IMR-90 (cell line): ENCODE measurements around the gene AJM1. TPM values are rescaled to one million over a fixed set of nuclear protein-coding genes. Genes with fewer than 3 reads are reported as not detected.

Experiments
- ATAC-seq: fragments of 200-7000 bp; cut with Tn5 transposase; 2 replicates; pipeline ENCODE4 v1.9.1; 2020; ENCODE audit warnings: low read depth, mild to moderate bottlenecking, moderate library complexity
- BruUV-seq: library from RNA; stranded (reverse); fragments of 400-500 nt; replicated peaks from 2 replicates; lab custom pipeline; 2021; lab: Mats Ljungman, UMichigan
- CTCF ChIA-PET: fragments of 300-600 bp; formaldehyde crosslinking; extraction: SDS; loops from one replicate; lab custom pipeline; 2021; ENCODE audit warnings: antibody characterized with exemption; lab: Yijun Ruan, JAX
- POLR2A ChIA-PET: fragments of 300-600 bp; sonication (Branson Sonifier 250); formaldehyde crosslinking; loops from one replicate; lab custom pipeline; 2022; ENCODE audit warnings: antibody characterized with exemption; ENCODE audit not compliant: unreplicated experiment; lab: Charles Lee
- DNase-seq: peaks from one replicate; pipeline ENCODE4 v3.0.0; 2013
- H2AFZ ChIP-seq: replicated peaks from 2 replicates; pipeline ENCODE3; 2013; ENCODE audit warnings: low read length, mild to moderate bottlenecking; ENCODE audit not compliant: poor library complexity
- H2AK5ac ChIP-seq: 2 replicates; pipeline ENCODE4 v1.6.1; 2013; ENCODE audit warnings: low read depth, low read length, inconsistent platforms
- H2AK9ac ChIP-seq: replicated peaks from 2 replicates; pipeline ENCODE3; 2013; ENCODE audit warnings: mild to moderate bottlenecking, low read depth, low read length, moderate library complexity; ENCODE audit not compliant: poor library complexity
- H2BK120ac ChIP-seq: 2 replicates; pipeline ENCODE4 v1.6.1; 2013; ENCODE audit warnings: low read depth, low read length, inconsistent platforms
- H2BK15ac ChIP-seq: 3 replicates; pipeline ENCODE4 v1.6.1; 2013; ENCODE audit warnings: low read depth, low read length, inconsistent platforms
- H2BK20ac ChIP-seq: 2 replicates; pipeline ENCODE4 v1.6.1; 2013; ENCODE audit warnings: low read depth, mild to moderate bottlenecking, inconsistent platforms, low read length, moderate library complexity
- H2BK5ac ChIP-seq: 2 replicates; pipeline ENCODE4 v1.6.1; 2013; ENCODE audit warnings: mild to moderate bottlenecking, low read depth, low read length, inconsistent platforms; ENCODE audit not compliant: poor library complexity, severe bottlenecking
- H3K14ac ChIP-seq: replicated peaks from 2 replicates; pipeline ENCODE4 v1.6.1; 2013; ENCODE audit warnings: low read depth, low read length, inconsistent platforms
- H3K18ac ChIP-seq: 2 replicates; pipeline ENCODE4 v1.6.1; 2013; ENCODE audit warnings: low read depth, low read length, control low read depth
- H3K23ac ChIP-seq: 2 replicates; pipeline ENCODE4 v1.6.1; 2013; ENCODE audit warnings: low read depth, low read length, inconsistent platforms
- H3K27ac ChIP-seq: 2 replicates; pipeline ENCODE4 v1.5.1; 2013; ENCODE audit warnings: mild to moderate bottlenecking, control low read depth, low read length; ENCODE audit not compliant: insufficient read depth
- H3K27me3 ChIP-seq: 2 replicates; pipeline ENCODE4 v1.6.1; 2013; ENCODE audit warnings: low read length; ENCODE audit not compliant: control insufficient read depth, insufficient read depth
- H3K36me3 ChIP-seq: 2 replicates; pipeline ENCODE4 v1.6.1; 2013; ENCODE audit warnings: low read length, mixed read lengths; ENCODE audit not compliant: control insufficient read depth, insufficient read depth
- H3K4ac ChIP-seq: 2 replicates; pipeline ENCODE4 v1.6.1; 2013; ENCODE audit warnings: low read depth, low read length, inconsistent platforms
- H3K4me1 ChIP-seq: 2 replicates; pipeline ENCODE4 v1.6.1; 2013; ENCODE audit warnings: low read length, mixed read lengths; ENCODE audit not compliant: control insufficient read depth, insufficient read depth
- H3K4me2 ChIP-seq: 2 replicates; pipeline ENCODE4 v1.6.1; 2013; ENCODE audit warnings: low read depth, mild to moderate bottlenecking, control low read depth, low read length, moderate library complexity
- H3K4me3 ChIP-seq: 2 replicates; pipeline ENCODE4 v1.5.1; 2013; ENCODE audit warnings: low read depth, mild to moderate bottlenecking, control low read depth, low read length, moderate library complexity; ENCODE audit not compliant: insufficient read depth
- H3K56ac ChIP-seq: 2 replicates; pipeline ENCODE4 v1.6.1; 2013; ENCODE audit warnings: low read length, inconsistent platforms; ENCODE audit not compliant: insufficient read depth; ENCODE audit errors: extremely low read depth
- H3K79me1 ChIP-seq, 2 experiments: 2 replicates each; pipeline ENCODE4 v1.6.1; 2013; ENCODE audit warnings: low read length in 2 of 2, inconsistent platforms in 1 of 2, low read depth in 1 of 2
- H3K9ac ChIP-seq: 2 replicates; pipeline ENCODE4 v1.6.1; 2013; ENCODE audit warnings: low read depth, low read length, control low read depth
- H3K9me1 ChIP-seq: 2 replicates; pipeline ENCODE4 v1.6.1; 2013; ENCODE audit warnings: low read length, inconsistent platforms; ENCODE audit not compliant: insufficient read depth
- H3K9me3 ChIP-seq: 2 replicates; pipeline ENCODE4 v1.6.1; 2013; ENCODE audit warnings: low read length; ENCODE audit not compliant: control insufficient read depth, insufficient read depth
- H4K20me1 ChIP-seq: 2 replicates; pipeline ENCODE4 v1.6.1; 2013; ENCODE audit warnings: low read length, inconsistent platforms; ENCODE audit not compliant: insufficient read depth
- H4K5ac ChIP-seq: 2 replicates; pipeline ENCODE4 v1.6.1; 2013; ENCODE audit warnings: mild to moderate bottlenecking, low read depth, low read length, control low read depth
- H4K8ac ChIP-seq, 2 experiments: 2 replicates each; pipeline ENCODE4 v1.6.1; 2013; ENCODE audit warnings: low read depth in 2 of 2, low read length in 2 of 2, control low read depth in 1 of 2, inconsistent platforms in 1 of 2
- H4K91ac ChIP-seq: 2 replicates; pipeline ENCODE4 v1.6.1; 2013; ENCODE audit warnings: low read depth, low read length, inconsistent platforms; ENCODE audit not compliant: insufficient read depth
- BHLHE40 ChIP-seq: fragments of 150-350 bp; IDR thresholded peaks from 2 replicates; pipeline ENCODE4 v1.6.1; 2016; ENCODE audit warnings: mild to moderate bottlenecking, low read depth, low read length
- CEBPB ChIP-seq: IDR thresholded peaks from 2 replicates; pipeline ENCODE4 v1.6.1; 2012; ENCODE audit warnings: low read depth, low read length, improper control_type of control experiment
- CHD1 ChIP-seq: IDR thresholded peaks from 2 replicates; pipeline ENCODE4 v1.6.1; 2012; ENCODE audit warnings: low read depth, low read length, improper control_type of control experiment
- MAFK ChIP-seq: IDR thresholded peaks from 2 replicates; pipeline ENCODE4 v1.6.1; 2012; ENCODE audit warnings: low read depth, low read length, improper control_type of control experiment
- MAZ ChIP-seq: IDR thresholded peaks from 2 replicates; pipeline ENCODE4 v1.6.1; 2012; ENCODE audit warnings: low read depth, mild to moderate bottlenecking, low read length, improper control_type of control experiment, moderate library complexity, borderline replicate concordance
- NFE2L2 ChIP-seq: fragments of 150-350 bp; IDR thresholded peaks from 2 replicates; pipeline ENCODE4 v1.6.1; 2016; ENCODE audit warnings: low read depth, mild to moderate bottlenecking, low read length
- RAD21 ChIP-seq: IDR thresholded peaks from 2 replicates; pipeline ENCODE4 v1.6.1; 2012; ENCODE audit warnings: low read length, improper control_type of control experiment
- RFX5 ChIP-seq: IDR thresholded peaks from 2 replicates; pipeline ENCODE4 v1.8.0; 2012; ENCODE audit warnings: low read depth, mild to moderate bottlenecking, low read length, moderate library complexity
- SMC3 ChIP-seq: fragments of 150-350 bp; IDR thresholded peaks from 2 replicates; pipeline ENCODE4 v1.6.1; 2016; ENCODE audit warnings: low read depth, mild to moderate bottlenecking, antibody characterized with exemption, low read length, moderate library complexity
- USF2 ChIP-seq: fragments of 150-350 bp; IDR thresholded peaks from 2 replicates; pipeline ENCODE4 v1.6.1; 2017; ENCODE audit warnings: mild to moderate bottlenecking, antibody characterized with exemption, low read length, low read depth
- WGBS, 2 experiments: methylation state at CpG; one replicate each; pipeline versions ENCODE4 v1.1.5 to v1.1.7; 2013; ENCODE audit warnings: missing lambda C conversion rate in 2 of 2; ENCODE audit not compliant: insufficient read length in 1 of 2; ENCODE audit errors: extremely low coverage in 2 of 2; 5-methylcytosine and 5-hydroxymethylcytosine counted together
- dilution Hi-C: fragments of 300-500 bp; cut with HindIII; formaldehyde crosslinking; loops from one replicate; pipeline ENCODE4 v1.14.3; 2018; ENCODE audit warnings: low sequenced_read_pairs; ENCODE audit not compliant: unreplicated experiment
- in situ Hi-C: fragments of 300-500 bp; cut with MboI; formaldehyde crosslinking; loops from 3 replicates; pipeline ENCODE4 v1.14.3; 2019; ENCODE audit warnings: low sequenced_read_pairs, inconsistent platforms, mixed read lengths
- intact Hi-C: fragments of 100-400 bp; cut with micrococcal nuclease; formaldehyde crosslinking; loops from 2 replicates; pipeline ENCODE4 v1.10.0; 2022
- polyA plus RNA-seq, 3 experiments: library from polyadenylated mRNA; depleted of rRNA; stranded (reverse); fragments of >200 nt; gene quantifications; 2 replicates each; pipeline ENCODE4 v1.2.3, GENCODE V29; 2012; ENCODE audit warnings: low replicate concordance in 1 of 3
- total RNA-seq: library from RNA; depleted of rRNA; stranded (reverse); fragments of >200 nt; gene quantifications from 2 replicates; pipeline ENCODE4 v1.2.3, GENCODE V29; 2012
- TF ChIP-seq, protein P1 (sequence below): conservative IDR thresholded peaks from 2 replicates; pipeline ENCODE4 v1.5.1; 2012; ENCODE audit warnings: mild to moderate bottlenecking, low read depth, low read length, improper control_type of control experiment

AJM1 gene
- total and polyA plus RNA-seq, 2 of the 4 experiments (the other 2 are of a cell fraction) = 0.18 to 1.5 TPM

GRCh38 chr9:136835162-136835931 is 6.9 kb upstream of the AJM1 start:
- POLR2A ChIA-PET = no interaction called here

More at GRCh38 chr9:136835162-136835931, 6.9 kb upstream of the AJM1 start:
- H3K27me3 ChIP-seq = no peaks in the 10 kb centered on the region
- no peak overlapping the region for H3K4me2 ChIP-seq
- intact Hi-C loops (no loop called here), in situ Hi-C loops (no loop called here), dilution Hi-C loops (no loop called here)
- H3K9ac ChIP-seq = no peak overlapping the region
- H3K4me1 ChIP-seq = no peaks in the 10 kb centered on the region
- H2AK5ac ChIP-seq = no peak overlapping the region
- H4K5ac ChIP-seq = no peak overlapping the region
- no peak overlapping the region for H3K23ac ChIP-seq
- BruUV-seq = no TSS peak
- CTCF ChIA-PET = no interaction called here
- H4K20me1 ChIP-seq = no peaks in the 10 kb centered on the region
- H2BK20ac ChIP-seq = no peak overlapping the region
- WGBS, 2 experiments = 98% methylated on average over 10 of the region's 36 CpGs; no CpG with 5 or more reads in 1 of the 2 experiments
- H2AFZ ChIP-seq = no peak overlapping the region
- H2AK9ac ChIP-seq = no peak overlapping the region
- H2BK15ac ChIP-seq = no peak overlapping the region
- ATAC-seq (no peak), DNase-seq (no peak)
- no peak overlapping the region for H3K27ac ChIP-seq
- no peak overlapping the region for H3K14ac ChIP-seq
- H2BK5ac ChIP-seq = no peak overlapping the region
- H3K9me3 ChIP-seq = no peaks in the 10 kb centered on the region
- TF ChIP-seq CHD1 (no peak), BHLHE40 (no peak), SMC3 (no peak), NFE2L2 (no peak), USF2 (no peak), RFX5 (no peak), CEBPB (no peak), MAFK (no peak), RAD21 (no peak), MAZ (no peak)
- TF ChIP-seq, protein P1, sequence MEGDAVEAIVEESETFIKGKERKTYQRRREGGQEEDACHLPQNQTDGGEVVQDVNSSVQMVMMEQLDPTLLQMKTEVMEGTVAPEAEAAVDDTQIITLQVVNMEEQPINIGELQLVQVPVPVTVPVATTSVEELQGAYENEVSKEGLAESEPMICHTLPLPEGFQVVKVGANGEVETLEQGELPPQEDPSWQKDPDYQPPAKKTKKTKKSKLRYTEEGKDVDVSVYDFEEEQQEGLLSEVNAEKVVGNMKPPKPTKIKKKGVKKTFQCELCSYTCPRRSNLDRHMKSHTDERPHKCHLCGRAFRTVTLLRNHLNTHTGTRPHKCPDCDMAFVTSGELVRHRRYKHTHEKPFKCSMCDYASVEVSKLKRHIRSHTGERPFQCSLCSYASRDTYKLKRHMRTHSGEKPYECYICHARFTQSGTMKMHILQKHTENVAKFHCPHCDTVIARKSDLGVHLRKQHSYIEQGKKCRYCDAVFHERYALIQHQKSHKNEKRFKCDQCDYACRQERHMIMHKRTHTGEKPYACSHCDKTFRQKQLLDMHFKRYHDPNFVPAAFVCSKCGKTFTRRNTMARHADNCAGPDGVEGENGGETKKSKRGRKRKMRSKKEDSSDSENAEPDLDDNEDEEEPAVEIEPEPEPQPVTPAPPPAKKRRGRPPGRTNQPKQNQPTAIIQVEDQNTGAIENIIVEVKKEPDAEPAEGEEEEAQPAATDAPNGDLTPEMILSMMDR = no peak
- no peak overlapping the region for H3K4ac ChIP-seq
- no peak overlapping the region for H4K91ac ChIP-seq
- H3K9me1 ChIP-seq = no peaks in the 10 kb centered on the region
- H3K56ac ChIP-seq = no peak overlapping the region
- no peaks in the 10 kb centered on the region; a peak in 1 of 4 replicates for H3K79me1 ChIP-seq
- H2BK120ac ChIP-seq = no peak overlapping the region
- H4K8ac ChIP-seq = no peak overlapping the region
- peaks cover 40% of the 10 kb centered on the region for H3K36me3 ChIP-seq
- H3K18ac ChIP-seq = no peak overlapping the region
- no peak overlapping the region for H3K4me3 ChIP-seq
